Type B pancreatic cell (in vitro differentiated cells): Measurements from ENCODE around the gene C1orf35. TPM values are rescaled to one million over a fixed set of nuclear protein-coding genes. Genes with fewer than 3 reads are reported as not detected.

ENCODE experiments used
- DNase-seq: peaks from one replicate; pipeline ENCODE4 v3.0.0; 2021; ENCODE audit warnings: mixed read lengths; ENCODE audit not compliant: unreplicated experiment; ENCODE audit errors: extremely low spot score
- H3K27ac Mint-ChIP-seq: 2 replicates; pipeline ENCODE4 v1.8.0; 2021; ENCODE audit warnings: mild to moderate bottlenecking, mixed read lengths
- H3K27me3 Mint-ChIP-seq: 2 replicates; pipeline ENCODE4 v1.8.0; 2021; ENCODE audit warnings: mixed read lengths
- H3K36me3 Mint-ChIP-seq: 2 replicates; pipeline ENCODE4 v1.8.0; 2021; ENCODE audit warnings: mixed read lengths
- H3K4me1 Mint-ChIP-seq: one replicate; pipeline ENCODE4 v1.8.0; 2021; ENCODE audit warnings: mixed read lengths; ENCODE audit not compliant: unreplicated experiment
- H3K4me3 Mint-ChIP-seq: 2 replicates; pipeline ENCODE4 v1.8.0; 2021; ENCODE audit warnings: mild to moderate bottlenecking, mixed read lengths
- H3K9me3 Mint-ChIP-seq: 2 replicates; pipeline ENCODE4 v1.8.0; 2021; ENCODE audit warnings: mixed read lengths
- CTCF ChIP-seq: fragments of 200-600 bp; sonication (generic); conservative IDR thresholded peaks from 2 replicates; pipeline ENCODE4 v1.5.0; 2021; ENCODE audit warnings: antibody characterized with exemption, mild to moderate bottlenecking
- total RNA-seq: library from RNA; stranded (reverse); gene quantifications from 2 replicates; pipeline ENCODE4 v1.2.1, GENCODE V29; 2021; ENCODE audit warnings: low replicate concordance

C1orf35 gene
- total RNA-seq, 1 donor from 2014 or later, result 23.3 TPM

DNA sequence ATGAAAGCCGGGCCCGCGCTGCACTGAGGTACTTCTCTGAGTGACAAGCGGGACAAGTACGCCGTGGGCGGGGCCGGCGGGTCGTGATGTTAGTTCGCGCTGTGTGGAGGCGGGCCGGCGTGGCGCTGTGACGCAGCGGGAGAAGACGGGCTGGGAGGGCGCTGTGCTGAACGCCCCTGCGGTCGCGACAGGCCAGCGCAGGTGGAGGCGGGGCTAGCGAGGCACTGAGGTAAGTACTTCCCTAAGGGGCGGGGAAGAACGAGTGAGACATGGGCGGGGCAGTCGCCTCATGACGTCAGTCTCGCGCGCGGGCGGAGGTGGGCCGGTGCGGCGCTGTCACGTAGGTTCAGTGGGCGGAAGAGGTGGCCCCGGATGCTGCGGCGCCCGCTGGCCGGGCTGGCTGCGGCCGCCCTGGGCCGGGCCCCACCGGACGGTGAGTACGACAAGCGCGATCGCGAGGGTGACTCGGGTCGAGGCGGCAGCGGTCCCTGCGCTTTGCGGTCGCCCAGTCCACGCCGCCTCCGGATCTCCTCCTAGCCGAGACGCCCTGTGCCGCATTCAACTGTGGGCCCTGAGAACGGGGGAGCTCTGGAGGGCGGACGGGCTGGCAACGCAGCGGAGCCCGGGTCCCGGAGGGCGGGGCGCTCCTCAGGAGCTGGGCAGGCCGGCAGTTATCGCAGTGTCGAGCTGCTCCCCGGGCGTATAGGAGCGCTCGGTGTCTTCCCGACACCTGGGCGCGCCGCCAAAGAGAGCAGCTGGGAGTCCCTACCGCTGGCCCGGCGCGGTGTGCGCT, 37.0 kb upstream of the C1orf35 start, which contains the start of gene GUK1:
TSS of gene GUK1 (plus strand) at position 349 of the 793 bp plus-strand sequence. CDS start at position 373, 24 bp downstream.
- TF ChIP-seq CTCF, result peak; percentile 59
- H3K4me1 Mint-ChIP-seq, result peaks cover 15% of the 10 kb centered on the region

GRCh38 chr1:228139406-228139930, 36.3 kb upstream of the C1orf35 start:
- Mint-ChIP-seq H3K36me3 (no peaks in the 10 kb centered on the region), H3K4me3 (peak overlapping the region; percentile 94), H3K27me3 (peaks cover 33% of the 10 kb centered on the region)

More for the DNA sequence above, 37.0 kb upstream of the C1orf35 start, which contains the start of gene GUK1:
- H3K4me3 Mint-ChIP-seq, result peak within 1 kb of the TSS; percentile 94
- no peaks in the 10 kb centered on the region for H3K36me3 Mint-ChIP-seq
- no peaks in the 10 kb centered on the region for H3K9me3 Mint-ChIP-seq
- H3K27ac Mint-ChIP-seq, result peak within 1 kb of the TSS; percentile 98
- peaks cover 28% of the 10 kb centered on the region for H3K27me3 Mint-ChIP-seq
- peak; percentile 99 for DNase-seq

GRCh38 chr1:228136901-228137300, 33.8 kb upstream of the C1orf35 start:
- Mint-ChIP-seq H3K9me3 (no peaks in the 10 kb centered on the region), H3K4me3 (no peak overlapping the region), H3K4me1 (no peaks in the 10 kb centered on the region), H3K27ac (no peak overlapping the region), H3K27me3 (peaks cover 33% of the 10 kb centered on the region), H3K36me3 (no peaks in the 10 kb centered on the region)
- DNase-seq, result no peak
- TF ChIP-seq CTCF, result no peak

More at GRCh38 chr1:228139406-228139930, 36.3 kb upstream of the C1orf35 start:
- Mint-ChIP-seq H3K4me1 (peaks cover 15% of the 10 kb centered on the region), H3K9me3 (no peaks in the 10 kb centered on the region), H3K27ac (peak overlapping the region; percentile 98)
- TF ChIP-seq CTCF, result no peak
- DNase-seq, result no peak

DNA sequence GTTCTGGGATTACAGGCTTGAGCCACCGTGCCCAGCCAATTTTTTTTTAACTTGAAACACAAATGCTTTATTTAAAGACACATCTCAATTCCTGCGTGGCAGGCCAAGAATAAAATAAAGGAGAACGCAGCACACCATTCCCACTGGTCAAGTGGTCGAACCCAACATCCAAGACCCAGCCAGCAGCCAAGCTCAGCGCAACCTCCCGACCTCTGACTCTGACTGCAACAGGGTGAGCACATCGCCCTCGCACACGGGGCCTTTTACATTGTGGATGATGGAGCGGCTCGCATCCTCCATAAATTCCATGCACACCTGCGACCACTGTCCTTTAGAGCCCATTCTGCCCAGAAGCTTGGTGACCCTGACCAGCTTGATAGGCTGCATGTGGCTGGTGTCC, 31.5 kb upstream of the C1orf35 start:
- no peak for TF ChIP-seq CTCF
- no peaks in the 10 kb centered on the region for H3K9me3 Mint-ChIP-seq
- no peak overlapping the region for H3K4me3 Mint-ChIP-seq
- no peaks in the 10 kb centered on the region for H3K36me3 Mint-ChIP-seq
- H3K27ac Mint-ChIP-seq, result no peak overlapping the region
- DNase-seq, result no peak
- peaks cover 7% of the 10 kb centered on the region for H3K4me1 Mint-ChIP-seq
- peaks cover 33% of the 10 kb centered on the region for H3K27me3 Mint-ChIP-seq

GRCh38 chr1:228131766-228132165, 28.6 kb upstream of the C1orf35 start:
- H3K27me3 Mint-ChIP-seq, result peaks cover 23% of the 10 kb centered on the region
- H3K9me3 Mint-ChIP-seq, result no peaks in the 10 kb centered on the region
- DNase-seq, result no peak
- H3K4me3 Mint-ChIP-seq, result peak overlapping the region; percentile 94
- TF ChIP-seq CTCF, result no peak
- H3K4me1 Mint-ChIP-seq, result peaks cover 7% of the 10 kb centered on the region
- H3K27ac Mint-ChIP-seq, result peak overlapping the region; percentile 95
- no peaks in the 10 kb centered on the region for H3K36me3 Mint-ChIP-seq
